Activated CD4-positive, alpha-beta memory T cell treated with anti-CD3 and anti-CD28 coated beads for 36 hours (primary cell): Measurements from ENCODE around the gene FGF6. TPM values are rescaled to one million over a fixed set of nuclear protein-coding genes. Genes with fewer than 3 reads are reported as not detected.

ENCODE experiments used
- total RNA-seq, 2 experiments: library from RNA; stranded (reverse); gene quantifications; one replicate each; pipeline ENCODE4 v1.2.3, GENCODE V29; 2021

Gene FGF6
- total RNA-seq, 2 experiments from 2014 or later = not detected

Other genes starting within 250 kb of the FGF6 start
- gene CCND2, start 172.1 kb downstream of the FGF6 start, total RNA-seq = 100 to 1,000 TPM; 255 to 261 TPM
- 10 to 100 TPM; 12.0 to 13.6 TPM for gene TIGAR, start 124.6 kb downstream of the FGF6 start, total RNA-seq
- not detected for gene FGF23, start 66.1 kb downstream of the FGF6 start, total RNA-seq
- gene RAD51AP1, start 93.1 kb upstream of the FGF6 start, total RNA-seq = 10 to 100 TPM; 44.6 to 49.7 TPM
- 10 to 100 TPM; 26.0 to 26.7 TPM for gene DYRK4, start 116.4 kb upstream of the FGF6 start, total RNA-seq
- gene AKAP3, start 203.2 kb upstream of the FGF6 start, total RNA-seq = 1 to 10 TPM; 2.9 to 3.1 TPM
- gene NDUFA9, start 203.3 kb upstream of the FGF6 start, total RNA-seq = 100 to 1,000 TPM; 119 to 122 TPM